Measurements from ENCODE around the gene ZSCAN23. TPM values are rescaled to one million over a fixed set of nuclear protein-coding genes. Genes with fewer than 3 reads are reported as not detected.
"Not testable (repeated sequence)": the region's sequence is repeated elsewhere in the genome, so short reads cannot be mapped to it uniquely, and the experiment has no call there.

Gene ZSCAN23
- total RNA-seq, 1 donor from 2014 or later = 11.2 TPM

GRCh38 chr6:28446818-28447511, 3.7 kb upstream of the ZSCAN23 start:
- Mint-ChIP-seq H3K27me3 (no peaks in the 10 kb centered on the region), H3K27ac (peak overlapping the region; percentile 1), H3K36me3 (no peaks in the 10 kb centered on the region), H3K4me1 (ENCODE audit: unreplicated experiment) (peaks cover 12% of the 10 kb centered on the region), H3K9me3 (no peaks in the 10 kb centered on the region), H3K4me3 (peak overlapping the region; percentile 84)
- no peak for DNase-seq (ENCODE audit: extremely low spot score, unreplicated experiment)
- TF ChIP-seq CTCF (conservative IDR thresholded peaks at IDR 0.05) = no peak

GRCh38 chr6:28444759-28445158, 1.5 kb upstream of the ZSCAN23 start:
- H3K27ac Mint-ChIP-seq; H3K36me3 Mint-ChIP-seq; H3K27me3 Mint-ChIP-seq; H3K9me3 Mint-ChIP-seq; DNase-seq (ENCODE audit: extremely low spot score, unreplicated experiment): not testable (repeated sequence)
- Mint-ChIP-seq H3K4me3 (peak overlapping the region; percentile 99), H3K4me1 (ENCODE audit: unreplicated experiment) (peaks cover 12% of the 10 kb centered on the region)

DNA sequence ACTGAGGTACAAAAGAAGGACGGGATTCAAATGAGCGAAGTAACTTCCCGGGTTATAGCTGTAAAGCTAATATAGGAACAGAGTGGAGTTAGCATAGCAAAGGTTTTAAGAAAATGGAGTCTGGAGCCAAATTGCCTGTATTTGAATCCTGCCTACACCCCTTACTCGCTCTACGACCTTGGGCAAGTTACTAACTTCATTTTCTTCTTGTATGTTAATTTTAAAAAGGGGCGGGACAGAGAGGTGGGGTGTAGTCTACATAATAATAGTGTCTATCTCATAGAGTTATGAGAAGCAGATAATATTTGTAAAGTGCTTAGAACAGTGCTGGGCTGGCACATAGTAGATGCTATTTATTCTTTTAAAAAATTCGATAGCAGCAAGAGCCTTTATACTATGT, 705 bp downstream of the ZSCAN23 start:
- TF ChIP-seq CTCF (conservative IDR thresholded peaks at IDR 0.05) = no peak
- no peaks in the 10 kb centered on the region for H3K27me3 Mint-ChIP-seq
- H3K9me3 Mint-ChIP-seq = no peaks in the 10 kb centered on the region
- H3K4me1 Mint-ChIP-seq (ENCODE audit: unreplicated experiment) = peaks cover 12% of the 10 kb centered on the region
- peak overlapping the region; percentile 97 for H3K27ac Mint-ChIP-seq
- DNase-seq (ENCODE audit: extremely low spot score, unreplicated experiment) = no peak
- peak overlapping the region; percentile 99 for H3K4me3 Mint-ChIP-seq
- no peaks in the 10 kb centered on the region for H3K36me3 Mint-ChIP-seq

GRCh38 chr6:28436404-28436803, 6.9 kb downstream of the ZSCAN23 start:
- H3K36me3 Mint-ChIP-seq = peaks cover 1% of the 10 kb centered on the region
- no peak overlapping the region for H3K27ac Mint-ChIP-seq
- no peaks in the 10 kb centered on the region for H3K27me3 Mint-ChIP-seq
- no peak for DNase-seq (ENCODE audit: extremely low spot score, unreplicated experiment)
- H3K4me1 Mint-ChIP-seq (ENCODE audit: unreplicated experiment) = no peaks in the 10 kb centered on the region
- no peak overlapping the region for H3K4me3 Mint-ChIP-seq
- no peak for TF ChIP-seq CTCF (conservative IDR thresholded peaks at IDR 0.05)
- H3K9me3 Mint-ChIP-seq = no peaks in the 10 kb centered on the region

DNA sequence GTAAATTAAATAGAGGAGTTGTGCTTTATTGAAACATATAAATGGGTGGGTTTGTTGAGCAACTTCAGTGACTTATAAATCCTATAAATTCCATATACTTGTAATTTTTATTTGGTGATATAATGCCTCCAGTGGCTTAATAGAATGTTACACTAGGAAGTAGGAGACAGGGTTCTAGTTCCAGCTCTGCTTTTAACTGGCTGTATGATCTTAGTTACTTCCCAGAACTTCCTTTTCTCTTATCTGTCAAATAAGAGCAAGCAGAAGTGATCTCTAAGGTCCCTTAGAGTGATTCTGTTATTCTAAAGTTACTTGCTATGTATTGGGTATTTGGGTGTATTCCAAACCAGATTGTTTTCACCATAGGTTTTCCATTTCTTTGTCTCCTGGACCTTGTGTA, 10.2 kb downstream of the ZSCAN23 start:
- H3K36me3 Mint-ChIP-seq = peaks cover 28% of the 10 kb centered on the region
- no peaks in the 10 kb centered on the region for H3K9me3 Mint-ChIP-seq
- H3K4me1 Mint-ChIP-seq (ENCODE audit: unreplicated experiment) = no peaks in the 10 kb centered on the region
- no peak overlapping the region for H3K27ac Mint-ChIP-seq
- H3K4me3 Mint-ChIP-seq = no peak overlapping the region
- DNase-seq (ENCODE audit: extremely low spot score, unreplicated experiment) = no peak
- H3K27me3 Mint-ChIP-seq = no peaks in the 10 kb centered on the region
- TF ChIP-seq CTCF (conservative IDR thresholded peaks at IDR 0.05) = peak; percentile 33

GRCh38 chr6:28429781-28430180, 13.5 kb downstream of the ZSCAN23 start:
- H3K36me3 Mint-ChIP-seq = peaks cover 47% of the 10 kb centered on the region
- no peak for DNase-seq (ENCODE audit: extremely low spot score, unreplicated experiment)
- no peak for TF ChIP-seq CTCF (conservative IDR thresholded peaks at IDR 0.05)
- peaks cover 6% of the 10 kb centered on the region for H3K9me3 Mint-ChIP-seq
- H3K27me3 Mint-ChIP-seq = no peaks in the 10 kb centered on the region
- no peak overlapping the region for H3K27ac Mint-ChIP-seq
- no peaks in the 10 kb centered on the region for H3K4me1 Mint-ChIP-seq (ENCODE audit: unreplicated experiment)
- no peak overlapping the region for H3K4me3 Mint-ChIP-seq
